Activated CD8-positive, alpha-beta T cell treated with anti-CD3 and anti-CD28 coated beads, Interleukin-2, amount 10 ng/mL, durations not matched to agents 7 days and 5 days (primary cell): ENCODE results near the gene STYXL2. TPM values are rescaled to one million over a fixed set of nuclear protein-coding genes. Genes with fewer than 3 reads are reported as not detected.

Source experiments
- ATAC-seq: fragments of 150-1000 bp; cut with Tn5 transposase; one replicate; pipeline ENCODE4 v1.10.0; 2021; ENCODE audit warnings: moderate library complexity
- CTCF ChIA-PET: fragments of 350-600 bp; sonication (Branson Sonifier 250); formaldehyde crosslinking; loops from one replicate; lab custom pipeline; 2021; ENCODE audit warnings: antibody characterized with exemption; lab: Charles Lee
- POLR2A ChIA-PET: fragments of 350-600 bp; sonication (Branson Sonifier 250); formaldehyde crosslinking; loops from one replicate; lab custom pipeline; 2021; ENCODE audit warnings: antibody characterized with exemption; lab: Charles Lee
- DNase-seq: peaks from one replicate; pipeline ENCODE4 v3.0.0-alpha.2; 2020
- H3K27ac Mint-ChIP-seq: one replicate; pipeline ENCODE4 v1.8.0; 2021; ENCODE audit warnings: mild to moderate bottlenecking, mixed read lengths
- H3K27me3 Mint-ChIP-seq: one replicate; pipeline ENCODE4 v1.8.0; 2021; ENCODE audit warnings: low read depth, mixed read lengths
- H3K36me3 Mint-ChIP-seq: one replicate; pipeline ENCODE4 v1.8.0; 2021; ENCODE audit warnings: low read depth, mixed read lengths
- H3K4me1 Mint-ChIP-seq: one replicate; pipeline ENCODE4 v1.8.0; 2021; ENCODE audit warnings: low read depth, mixed read lengths
- H3K4me3 Mint-ChIP-seq: one replicate; pipeline ENCODE4 v1.8.0; 2021; ENCODE audit warnings: mild to moderate bottlenecking, mixed read lengths
- H3K9me3 Mint-ChIP-seq: one replicate; pipeline ENCODE4 v1.8.0; 2022; ENCODE audit warnings: mixed read lengths; ENCODE audit not compliant: insufficient read depth
- total RNA-seq, 2 experiments: library from RNA; stranded (reverse); gene quantifications; one replicate each; pipeline ENCODE4 v1.2.3, GENCODE V29; 2021

The STYXL2 gene
- total RNA-seq = not detected

GRCh38 chr1:167093846-167094516 lies at the start of gene STYXL2:
TSS of gene STYXL2 (plus strand) at chr1:167094075. CDS start at chr1:167094850, 775 bp downstream.
- ChIA-PET CTCF (interaction anchor here (0.9 to 1.7 kb wide), 2 partner anchors 9 to 15 kb away, joined by 3 to 5 read pairs; no protein-coding TSS in a partner anchor), POLR2A (interaction anchor here (2.4 kb wide), 1 partner anchor 126 kb away, joined by 6 read pairs; the partner anchor contains the start of gene POU2F1)
- DNase-seq (no peak), ATAC-seq (no peak)
- H3K4me3 Mint-ChIP-seq = no peak within 1 kb of the TSS
- peaks cover 4% of the 10 kb centered on the region for H3K36me3 Mint-ChIP-seq
- H3K27ac Mint-ChIP-seq = no peak within 1 kb of the TSS
- H3K9me3 Mint-ChIP-seq = no peaks in the 10 kb centered on the region
- H3K4me1 Mint-ChIP-seq = peaks cover 14% of the 10 kb centered on the region
- peaks cover 2% of the 10 kb centered on the region for H3K27me3 Mint-ChIP-seq

- ATAC-seq = no peak
- Mint-ChIP-seq H3K36me3 (no peaks in the 10 kb centered on the region), H3K27ac (no peak overlapping the region), H3K4me3 (no peak overlapping the region), H3K4me1 (no peaks in the 10 kb centered on the region), H3K9me3 (no peaks in the 10 kb centered on the region), H3K27me3 (peaks cover 2% of the 10 kb centered on the region)
- DNase-seq = no peak
- POLR2A ChIA-PET = interaction anchor here (0.6 kb wide), 1 partner anchor 126 kb away, joined by 4 read pairs; no protein-coding TSS in a partner anchor
- CTCF ChIA-PET = interaction anchor here (2.7 kb wide), 1 partner anchor 7 kb away, joined by 17 read pairs; no protein-coding TSS in a partner anchor
These were observed 42.0 kb upstream of the STYXL2 start for GRCh38 chr1:167051907-167052306.

DNA sequence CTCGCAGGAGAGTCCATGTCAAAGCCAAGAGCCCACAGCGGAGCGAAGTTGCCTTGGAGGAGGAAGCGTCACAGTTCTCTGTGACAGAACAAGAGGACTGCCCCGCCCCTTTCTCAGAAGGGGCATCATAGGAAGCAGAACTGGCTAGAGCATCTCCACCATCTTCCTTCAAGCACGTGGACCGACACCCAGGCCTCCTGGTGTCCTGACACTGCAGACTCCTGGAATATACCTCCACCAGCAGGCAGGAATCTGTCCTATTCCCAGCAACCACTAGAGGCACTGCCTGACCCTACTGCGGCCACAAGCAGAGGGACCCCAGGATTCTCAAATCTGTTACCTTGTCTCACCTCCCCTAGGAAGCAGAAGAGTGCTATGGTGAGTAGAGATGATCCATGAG lies 41.5 kb upstream of the STYXL2 start:
- no peak for ATAC-seq
- H3K9me3 Mint-ChIP-seq = no peaks in the 10 kb centered on the region
- no peaks in the 10 kb centered on the region for H3K4me1 Mint-ChIP-seq
- H3K4me3 Mint-ChIP-seq = no peak overlapping the region
- ChIA-PET POLR2A (interaction anchor here (0.6 kb wide), 1 partner anchor 127 kb away, joined by 4 read pairs; no protein-coding TSS in a partner anchor), CTCF (interaction anchor here (15.1 kb wide), 1 partner anchor 139 kb away, joined by 838 read pairs; no protein-coding TSS in a partner anchor)
- H3K27me3 Mint-ChIP-seq = peaks cover under 1% of the 10 kb centered on the region
- H3K36me3 Mint-ChIP-seq = no peaks in the 10 kb centered on the region
- no peak overlapping the region for H3K27ac Mint-ChIP-seq
- DNase-seq = no peak

GRCh38 chr1:167054531-167054930 lies 39.3 kb upstream of the STYXL2 start:
- DNase-seq (no peak), ATAC-seq (no peak)
- H3K4me1 Mint-ChIP-seq = peaks cover 12% of the 10 kb centered on the region
- CTCF ChIA-PET = interaction anchor here (0.9 to 15.1 kb wide), 4 partner anchors 10 to 141 kb away, joined by 3 to 838 read pairs (median 5); no protein-coding TSS in a partner anchor
- POLR2A ChIA-PET = interaction anchor here (1.9 kb wide), 1 partner anchor 10 kb away, joined by 9 read pairs; no protein-coding TSS in a partner anchor
- no peak overlapping the region for H3K4me3 Mint-ChIP-seq
- no peak overlapping the region for H3K27ac Mint-ChIP-seq
- no peaks in the 10 kb centered on the region for H3K9me3 Mint-ChIP-seq
- H3K27me3 Mint-ChIP-seq = no peaks in the 10 kb centered on the region
- no peaks in the 10 kb centered on the region for H3K36me3 Mint-ChIP-seq

GRCh38 chr1:167054946-167055630 lies 38.8 kb upstream of the STYXL2 start:
- Mint-ChIP-seq H3K4me3 (no peak overlapping the region), H3K4me1 (peaks cover 12% of the 10 kb centered on the region), H3K27ac (no peak overlapping the region), H3K9me3 (no peaks in the 10 kb centered on the region), H3K27me3 (no peaks in the 10 kb centered on the region), H3K36me3 (no peaks in the 10 kb centered on the region)
- ChIA-PET CTCF (interaction anchor here (0.9 to 15.1 kb wide), 4 partner anchors 12 to 173 kb away, joined by 3 to 838 read pairs (median 71); no protein-coding TSS in a partner anchor), POLR2A (interaction anchor here (0.7 to 1.9 kb wide), 2 partner anchors 11 to 38 kb away, joined by 3 to 9 read pairs; no protein-coding TSS in a partner anchor)
- ATAC-seq (no peak), DNase-seq (no peak)

- Mint-ChIP-seq H3K27me3 (peaks cover 3% of the 10 kb centered on the region), H3K9me3 (no peaks in the 10 kb centered on the region), H3K4me3 (no peak overlapping the region), H3K36me3 (no peaks in the 10 kb centered on the region), H3K4me1 (peaks cover 12% of the 10 kb centered on the region), H3K27ac (no peak overlapping the region)
- ATAC-seq (peak; percentile 46), DNase-seq (no peak)
- ChIA-PET POLR2A (interaction anchor here (0.8 kb wide), 3 partner anchors 82 to 146 kb away, joined by 3 to 5 read pairs (median 3); no protein-coding TSS in a partner anchor), CTCF (interaction anchor here (0.6 to 15.1 kb wide), 22 partner anchors 10 to 212 kb away, joined by 3 to 838 read pairs (median 4); partner anchors contain the start of genes POU2F1 and TADA1)
These were observed 37.2 kb upstream of the STYXL2 start for GRCh38 chr1:167056529-167057231.

GRCh38 chr1:167057241-167057688 lies 36.6 kb upstream of the STYXL2 start:
- H3K4me3 Mint-ChIP-seq = no peak overlapping the region
- H3K27me3 Mint-ChIP-seq = peaks cover 3% of the 10 kb centered on the region
- no peak overlapping the region for H3K27ac Mint-ChIP-seq
- H3K36me3 Mint-ChIP-seq = no peaks in the 10 kb centered on the region
- H3K9me3 Mint-ChIP-seq = no peaks in the 10 kb centered on the region
- CTCF ChIA-PET = interaction anchor here (0.6 to 15.1 kb wide), 23 partner anchors 10 to 211 kb away, joined by 3 to 838 read pairs (median 4); partner anchors contain the start of genes POU2F1 and TADA1
- ATAC-seq = peak; percentile 76
- POLR2A ChIA-PET = interaction anchor here (0.8 kb wide), 2 partner anchors 83 to 141 kb away, joined by 3 to 5 read pairs; no protein-coding TSS in a partner anchor
- DNase-seq = peak; percentile 71
- peaks cover 12% of the 10 kb centered on the region for H3K4me1 Mint-ChIP-seq

DNA sequence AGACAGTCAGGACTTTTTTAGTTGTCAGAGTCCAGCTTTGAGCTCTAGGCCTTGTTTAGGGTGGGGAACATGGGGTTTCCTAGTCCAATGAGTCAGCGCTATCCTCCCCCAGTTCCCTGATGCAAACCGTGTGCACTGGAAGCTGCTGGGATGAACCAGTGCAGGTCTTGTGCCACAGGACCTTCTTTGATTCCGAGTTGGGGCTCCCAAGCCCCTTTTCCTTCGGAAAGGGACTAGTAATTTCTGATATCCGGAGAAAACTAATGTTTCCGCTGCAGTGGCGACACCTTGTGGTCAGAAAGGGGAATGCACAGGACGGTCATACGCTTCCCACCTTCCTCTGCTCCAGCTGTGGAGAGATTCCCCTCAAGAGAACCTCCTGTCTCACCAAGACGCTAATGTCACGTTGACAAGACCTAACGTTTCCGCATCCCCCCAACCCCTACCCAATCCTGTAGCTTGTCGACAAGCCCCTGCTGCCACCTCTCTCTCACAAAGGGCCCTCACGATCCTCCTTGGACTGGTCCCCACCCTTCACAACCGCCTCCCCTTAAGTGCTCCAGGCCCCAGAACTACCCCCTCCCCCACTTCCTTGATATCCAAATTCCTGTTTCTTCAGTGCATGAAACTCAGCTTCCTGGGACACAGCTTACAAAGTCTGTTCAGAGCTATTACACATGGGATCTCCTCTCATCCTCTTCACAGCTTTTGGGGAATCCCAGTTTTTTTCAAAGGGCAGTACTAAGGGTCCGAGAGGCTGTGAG lies 34.6 kb upstream of the STYXL2 start:
- POLR2A ChIA-PET = interaction anchor here (1.3 kb wide), 1 partner anchor 149 kb away, joined by 5 read pairs; no protein-coding TSS in a partner anchor
- Mint-ChIP-seq H3K9me3 (no peaks in the 10 kb centered on the region), H3K4me3 (no peak overlapping the region), H3K27ac (peak overlapping the region; percentile 21), H3K27me3 (peaks cover 3% of the 10 kb centered on the region), H3K36me3 (no peaks in the 10 kb centered on the region), H3K4me1 (peaks cover 12% of the 10 kb centered on the region)
- ATAC-seq (peak; percentile 50), DNase-seq (peak; percentile 81)
- CTCF ChIA-PET = interaction anchor here (0.6 to 15.1 kb wide), 78 partner anchors 8 to 1131 kb away, joined by 3 to 838 read pairs (median 5); partner anchors contain the start of genes CREG1, ILDR2, POGK and POU2F1

GRCh38 chr1:167059809-167060107 lies 34.1 kb upstream of the STYXL2 start:
- no peaks in the 10 kb centered on the region for H3K36me3 Mint-ChIP-seq
- POLR2A ChIA-PET = interaction anchor here (1.3 kb wide), 1 partner anchor 149 kb away, joined by 5 read pairs; no protein-coding TSS in a partner anchor

More at GRCh38 chr1:167059809-167060107, 34.1 kb upstream of the STYXL2 start:
- H3K4me1 Mint-ChIP-seq = peaks cover 12% of the 10 kb centered on the region
- no peak overlapping the region for H3K27ac Mint-ChIP-seq
- no peak overlapping the region for H3K4me3 Mint-ChIP-seq
- peaks cover 3% of the 10 kb centered on the region for H3K27me3 Mint-ChIP-seq
- CTCF ChIA-PET = interaction anchor here (0.6 to 15.1 kb wide), 56 partner anchors 9 to 496 kb away, joined by 3 to 838 read pairs (median 5); partner anchors contain the start of genes CREG1, ILDR2, POU2F1 and TADA1
- ATAC-seq = no peak
- no peaks in the 10 kb centered on the region for H3K9me3 Mint-ChIP-seq
- no peak for DNase-seq
